ENCODE results near the gene PWWP2A.
"Not testable (repeated sequence)": the region's sequence is repeated elsewhere in the genome, so short reads cannot be mapped to it uniquely, and the experiment has no call there.

- not testable (repeated sequence) for TF ChIP-seq CTCF (conservative IDR thresholded peaks at IDR 0.05 in 1 of 2, IDR thresholded peaks at IDR 0.05 in 1 of 2; ENCODE audit: extremely low read depth in 1 of 2, insufficient read depth in 1 of 2, low read depth in 1 of 2, low read length in 2 of 2); EZH2 (IDR thresholded peaks at IDR 0.05; ENCODE audit: borderline replicate concordance, low read length)
Measured at GRCh38 chr5:160160875-160161274, 41.6 kb upstream of the PWWP2A start.

Data from mammary epithelial cell (primary cell).